Vagina (tissue), 2 donors: ENCODE measurements around the gene C6orf47.

Experiments used
- POLR2A ChIP-seq, 2 donors: fragments of 450-650 bp; IDR thresholded peaks; one replicate each; pipeline ENCODE4 v1.6.1; 2017; ENCODE audit warnings: antibody characterized with exemption in 2 of 2, mild to moderate bottlenecking in 2 of 2, moderate library complexity in 2 of 2
- POLR2AphosphoS5 ChIP-seq, 2 donors: sonication (generic); formaldehyde crosslinking; IDR thresholded peaks; one replicate each; pipeline ENCODE4 v1.9.0; 2017; ENCODE audit warnings: antibody characterized with exemption in 2 of 2, mild to moderate bottlenecking in 2 of 2, low read depth in 1 of 2; ENCODE audit not compliant: insufficient read depth in 1 of 2
- TF ChIP-seq, protein P1 (sequence below), 3 experiments: fragments of 450-650 bp in 2 of 3; fragments of 200-600 bp in 1 of 3; sonication (generic) in 1 of 3; IDR thresholded peaks; one replicate each; pipeline ENCODE4 v1.5.1; 2017 to 2019; ENCODE audit warnings: antibody characterized with exemption in 3 of 3, mild to moderate bottlenecking in 2 of 3, moderate library complexity in 2 of 3

DNA sequence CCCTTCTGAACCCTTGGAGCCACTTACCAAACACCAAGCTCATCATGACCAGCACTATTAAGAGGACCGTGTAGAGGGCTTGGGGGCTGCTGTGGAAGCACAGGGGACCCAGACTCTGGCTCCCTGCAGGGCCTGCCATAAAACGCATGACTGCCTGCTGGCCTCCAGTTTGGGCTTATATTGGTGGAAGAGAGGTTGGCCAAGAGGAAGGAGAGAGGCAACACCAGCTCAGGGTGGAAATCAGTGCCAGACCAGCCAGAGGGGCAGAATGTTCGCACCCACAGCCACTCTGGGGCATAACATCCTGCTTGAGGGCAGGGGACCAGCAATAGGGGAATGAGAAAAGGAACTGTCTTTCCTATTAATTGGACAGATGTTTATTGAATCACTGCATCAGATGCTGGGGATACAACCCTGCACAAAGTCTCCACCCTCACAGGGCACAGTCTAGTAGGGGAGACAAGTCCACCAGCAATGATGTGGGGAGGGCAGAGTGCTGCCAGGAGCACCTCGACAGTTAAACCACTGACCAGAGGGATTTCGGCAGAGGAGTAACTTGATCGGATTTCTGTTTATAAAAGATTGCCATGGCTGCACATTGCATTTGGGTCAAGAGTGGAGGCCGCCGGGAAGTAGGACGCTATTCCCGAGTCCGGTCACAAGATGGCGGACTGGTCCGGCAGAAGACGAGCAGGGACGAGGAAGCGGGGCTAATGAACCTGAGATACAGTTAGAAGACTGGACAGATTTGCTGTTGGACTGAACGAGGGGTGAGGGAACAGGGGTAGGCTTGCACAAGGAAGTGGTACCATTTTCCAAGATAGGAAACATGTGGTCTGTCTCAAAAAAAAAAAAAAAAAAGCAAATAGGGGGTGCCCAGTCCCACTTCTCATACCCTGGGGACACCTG is 19.9 kb upstream of the C6orf47 start, which contains the start of gene LY6G5C:
- TF ChIP-seq POLR2A (IDR thresholded peaks at IDR 0.05), result no peak
- TF ChIP-seq, protein P1, sequence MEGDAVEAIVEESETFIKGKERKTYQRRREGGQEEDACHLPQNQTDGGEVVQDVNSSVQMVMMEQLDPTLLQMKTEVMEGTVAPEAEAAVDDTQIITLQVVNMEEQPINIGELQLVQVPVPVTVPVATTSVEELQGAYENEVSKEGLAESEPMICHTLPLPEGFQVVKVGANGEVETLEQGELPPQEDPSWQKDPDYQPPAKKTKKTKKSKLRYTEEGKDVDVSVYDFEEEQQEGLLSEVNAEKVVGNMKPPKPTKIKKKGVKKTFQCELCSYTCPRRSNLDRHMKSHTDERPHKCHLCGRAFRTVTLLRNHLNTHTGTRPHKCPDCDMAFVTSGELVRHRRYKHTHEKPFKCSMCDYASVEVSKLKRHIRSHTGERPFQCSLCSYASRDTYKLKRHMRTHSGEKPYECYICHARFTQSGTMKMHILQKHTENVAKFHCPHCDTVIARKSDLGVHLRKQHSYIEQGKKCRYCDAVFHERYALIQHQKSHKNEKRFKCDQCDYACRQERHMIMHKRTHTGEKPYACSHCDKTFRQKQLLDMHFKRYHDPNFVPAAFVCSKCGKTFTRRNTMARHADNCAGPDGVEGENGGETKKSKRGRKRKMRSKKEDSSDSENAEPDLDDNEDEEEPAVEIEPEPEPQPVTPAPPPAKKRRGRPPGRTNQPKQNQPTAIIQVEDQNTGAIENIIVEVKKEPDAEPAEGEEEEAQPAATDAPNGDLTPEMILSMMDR (IDR thresholded peaks at IDR 0.05), result peak; percentile 50 to 69 (median 69)
- TF ChIP-seq POLR2AphosphoS5 (IDR thresholded peaks at IDR 0.05; ENCODE audit: insufficient read depth in 1 of 2, low read depth in 1 of 2), result peak; percentile 60 to 61
